ENCODE results near the gene EIPR1. TPM values are rescaled to one million over a fixed set of nuclear protein-coding genes. Genes with fewer than 3 reads are reported as not detected.

EIPR1 gene
- total RNA-seq, 1 donor from 2014 or later: 32.0 TPM

DNA sequence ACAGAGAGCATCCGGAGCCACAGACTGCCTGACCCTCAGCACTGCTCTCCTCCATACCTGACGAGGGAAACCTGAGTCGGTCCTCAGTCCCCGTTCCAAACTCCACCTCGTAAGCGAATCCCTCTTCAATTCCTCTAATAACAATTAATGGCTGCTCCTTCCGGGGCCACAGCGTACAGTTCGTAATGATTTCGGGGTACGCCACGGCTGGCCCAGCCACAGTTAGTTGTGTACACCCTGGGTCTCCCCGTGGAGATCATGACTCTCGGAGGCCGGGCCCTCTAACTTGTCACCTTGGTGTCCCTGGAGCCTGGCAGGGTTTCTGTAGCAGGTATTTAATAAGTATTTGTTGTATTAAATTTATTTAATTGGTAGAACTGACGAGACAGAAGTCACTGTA, 121.5 kb downstream of the EIPR1 start:
- Mint-ChIP-seq H3K36me3 (ENCODE audit: insufficient read depth) (peaks cover 8% of the 10 kb centered on the region), H3K4me1 (ENCODE audit: low read depth) (no peaks in the 10 kb centered on the region), H3K27me3 (no peaks in the 10 kb centered on the region), H3K27ac (no peak overlapping the region), H3K4me3 (ENCODE audit: low read depth) (no peak overlapping the region), H3K9me3 (ENCODE audit: low read depth) (peaks cover 2% of the 10 kb centered on the region)
- no peak for DNase-seq (ENCODE audit: low spot score, unreplicated experiment)
- TF ChIP-seq, protein P1, sequence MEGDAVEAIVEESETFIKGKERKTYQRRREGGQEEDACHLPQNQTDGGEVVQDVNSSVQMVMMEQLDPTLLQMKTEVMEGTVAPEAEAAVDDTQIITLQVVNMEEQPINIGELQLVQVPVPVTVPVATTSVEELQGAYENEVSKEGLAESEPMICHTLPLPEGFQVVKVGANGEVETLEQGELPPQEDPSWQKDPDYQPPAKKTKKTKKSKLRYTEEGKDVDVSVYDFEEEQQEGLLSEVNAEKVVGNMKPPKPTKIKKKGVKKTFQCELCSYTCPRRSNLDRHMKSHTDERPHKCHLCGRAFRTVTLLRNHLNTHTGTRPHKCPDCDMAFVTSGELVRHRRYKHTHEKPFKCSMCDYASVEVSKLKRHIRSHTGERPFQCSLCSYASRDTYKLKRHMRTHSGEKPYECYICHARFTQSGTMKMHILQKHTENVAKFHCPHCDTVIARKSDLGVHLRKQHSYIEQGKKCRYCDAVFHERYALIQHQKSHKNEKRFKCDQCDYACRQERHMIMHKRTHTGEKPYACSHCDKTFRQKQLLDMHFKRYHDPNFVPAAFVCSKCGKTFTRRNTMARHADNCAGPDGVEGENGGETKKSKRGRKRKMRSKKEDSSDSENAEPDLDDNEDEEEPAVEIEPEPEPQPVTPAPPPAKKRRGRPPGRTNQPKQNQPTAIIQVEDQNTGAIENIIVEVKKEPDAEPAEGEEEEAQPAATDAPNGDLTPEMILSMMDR (IDR thresholded peaks at IDR 0.05; ENCODE audit: unreplicated experiment): no peak

DNA sequence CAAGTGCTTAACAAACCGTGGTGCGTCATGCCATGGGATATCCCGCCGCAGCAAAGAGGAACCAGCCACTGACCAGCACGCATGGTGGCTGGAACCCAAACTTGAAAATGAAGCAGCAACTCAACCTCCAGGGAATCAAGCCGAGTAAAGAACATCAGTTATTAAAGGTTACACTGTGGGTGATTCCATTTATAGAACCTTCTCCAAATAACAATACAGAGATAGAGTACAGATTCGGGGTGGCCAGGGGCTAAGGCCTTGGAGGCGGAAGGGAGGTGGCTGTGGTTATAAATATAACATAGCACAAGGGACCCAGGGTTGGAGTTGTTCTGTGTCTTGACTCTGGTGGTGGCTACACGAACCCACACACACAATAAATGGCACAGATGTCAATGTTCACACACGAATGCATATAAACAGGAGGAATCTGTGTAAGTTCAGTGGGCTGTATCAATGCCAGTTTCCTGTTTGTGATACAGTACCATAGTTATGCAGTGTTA, 123.1 kb downstream of the EIPR1 start:
- peaks cover 14% of the 10 kb centered on the region for H3K36me3 Mint-ChIP-seq (ENCODE audit: insufficient read depth)
- H3K9me3 Mint-ChIP-seq (ENCODE audit: low read depth): peaks cover 10% of the 10 kb centered on the region
- no peak overlapping the region for H3K4me3 Mint-ChIP-seq (ENCODE audit: low read depth)
- H3K27ac Mint-ChIP-seq: no peak overlapping the region
- H3K27me3 Mint-ChIP-seq: no peaks in the 10 kb centered on the region
- no peaks in the 10 kb centered on the region for H3K4me1 Mint-ChIP-seq (ENCODE audit: low read depth)
- no peak for DNase-seq (ENCODE audit: low spot score, unreplicated experiment)
- TF ChIP-seq, protein P1 (IDR thresholded peaks at IDR 0.05; ENCODE audit: unreplicated experiment): no peak

DNA sequence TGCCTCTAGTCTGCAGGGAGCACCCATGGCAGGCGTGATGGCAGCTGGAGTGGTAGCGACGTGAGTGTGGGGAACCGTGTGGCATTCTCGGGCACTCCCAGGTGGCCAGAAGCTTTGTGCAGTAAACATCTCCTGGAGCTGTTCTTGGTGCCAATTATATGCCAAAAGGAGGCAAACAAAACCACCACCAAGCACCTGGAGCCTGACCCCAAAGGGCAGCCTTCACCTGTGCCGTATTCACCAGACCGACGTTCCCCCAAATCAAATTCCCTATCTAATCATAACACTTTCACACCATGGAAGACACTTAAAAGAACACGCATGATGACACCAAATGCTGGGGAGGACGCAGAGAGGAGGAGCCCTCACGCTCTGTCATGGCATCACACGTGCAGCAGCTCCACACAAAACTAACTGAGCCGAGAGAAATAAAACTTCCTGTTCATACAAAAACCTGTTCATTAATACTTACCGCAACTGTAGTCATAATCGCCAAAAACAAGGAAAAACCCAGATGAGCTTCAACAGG, 123.6 kb downstream of the EIPR1 start:
- peaks cover 15% of the 10 kb centered on the region for H3K9me3 Mint-ChIP-seq (ENCODE audit: low read depth)
- H3K27ac Mint-ChIP-seq: no peak overlapping the region
- H3K4me3 Mint-ChIP-seq (ENCODE audit: low read depth): no peak overlapping the region
- no peaks in the 10 kb centered on the region for H3K27me3 Mint-ChIP-seq
- no peaks in the 10 kb centered on the region for H3K4me1 Mint-ChIP-seq (ENCODE audit: low read depth)
- H3K36me3 Mint-ChIP-seq (ENCODE audit: insufficient read depth): peaks cover 20% of the 10 kb centered on the region
- no peak for DNase-seq (ENCODE audit: low spot score, unreplicated experiment)
- TF ChIP-seq, protein P1 (IDR thresholded peaks at IDR 0.05; ENCODE audit: unreplicated experiment): no peak

DNA sequence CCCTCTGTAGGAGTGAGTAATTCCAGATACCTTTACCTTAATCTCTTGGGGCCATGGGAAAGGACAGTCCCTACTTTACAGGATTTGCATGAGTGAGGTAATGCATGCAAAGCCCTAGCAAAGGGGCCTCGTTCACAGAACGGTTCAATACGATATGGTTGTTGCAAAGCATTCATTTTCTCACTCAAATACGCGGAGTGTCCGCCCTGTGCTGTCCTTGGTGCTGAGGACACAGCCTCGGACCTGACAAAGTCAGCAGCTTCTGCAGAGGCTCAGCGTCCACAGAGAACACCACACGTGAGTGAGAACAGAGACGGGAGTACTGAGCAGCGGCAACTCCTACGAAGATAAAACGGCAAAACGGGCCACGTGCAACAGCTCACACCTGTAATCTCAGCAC, 125.7 kb downstream of the EIPR1 start:
- Mint-ChIP-seq H3K9me3 (ENCODE audit: low read depth) (peaks cover 19% of the 10 kb centered on the region), H3K27me3 (no peaks in the 10 kb centered on the region), H3K27ac (no peak overlapping the region), H3K36me3 (ENCODE audit: insufficient read depth) (peaks cover 31% of the 10 kb centered on the region), H3K4me1 (ENCODE audit: low read depth) (peaks cover 6% of the 10 kb centered on the region), H3K4me3 (ENCODE audit: low read depth) (no peak overlapping the region)
- DNase-seq (ENCODE audit: low spot score, unreplicated experiment): no peak
- TF ChIP-seq, protein P1 (IDR thresholded peaks at IDR 0.05; ENCODE audit: unreplicated experiment): no peak

DNA sequence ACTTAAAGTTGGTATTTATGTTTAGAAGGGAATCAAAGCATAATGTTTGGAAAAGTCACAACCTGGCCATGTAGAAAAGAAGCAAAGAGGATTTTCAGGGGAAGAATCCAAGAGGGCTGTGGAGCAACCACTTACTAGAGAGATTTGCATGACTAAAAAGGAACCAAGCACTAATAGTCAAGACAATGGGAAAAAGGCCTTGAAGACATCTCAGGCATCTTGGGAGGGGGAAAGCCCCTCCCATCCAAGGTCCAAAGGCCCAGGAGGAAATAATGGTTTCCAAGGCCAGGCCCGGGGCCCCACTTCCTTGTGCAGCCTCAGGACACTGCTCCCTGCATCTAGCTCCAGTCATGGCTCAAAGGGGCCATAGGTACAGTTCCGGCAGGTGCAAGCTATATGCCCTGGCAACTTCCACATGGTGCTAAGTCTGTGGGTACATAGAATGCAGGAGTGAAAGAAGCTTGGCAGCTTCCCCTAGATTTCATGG, 128.1 kb downstream of the EIPR1 start:
- no peaks in the 10 kb centered on the region for H3K27me3 Mint-ChIP-seq
- TF ChIP-seq, protein P1 (IDR thresholded peaks at IDR 0.05; ENCODE audit: unreplicated experiment): no peak

More for the DNA sequence above, 128.1 kb downstream of the EIPR1 start:
- Mint-ChIP-seq H3K36me3 (ENCODE audit: insufficient read depth) (peaks cover 29% of the 10 kb centered on the region), H3K4me3 (ENCODE audit: low read depth) (no peak overlapping the region), H3K9me3 (ENCODE audit: low read depth) (peaks cover 19% of the 10 kb centered on the region), H3K27ac (no peak overlapping the region), H3K4me1 (ENCODE audit: low read depth) (peaks cover 8% of the 10 kb centered on the region)
- no peak for DNase-seq (ENCODE audit: low spot score, unreplicated experiment)
